Body of pancreas (tissue), 4 donors: Measurements from ENCODE around the gene TMEM170B.

Source experiments
- CTCF ChIP-seq, 7 experiments: fragments of 450-650 bp in 4 of 7; fragments of 200-600 bp in 3 of 7; sonication (generic) in 3 of 7; IDR thresholded peaks; one replicate each; pipeline ENCODE4 v1.5.1; 2016 to 2019; ENCODE audit warnings: antibody characterized with exemption in 7 of 7
- POLR2A ChIP-seq, 3 donors: fragments of 450-650 bp; IDR thresholded peaks; one replicate each; pipeline ENCODE4 v1.6.1; 2016; ENCODE audit warnings: antibody characterized with exemption in 3 of 3, mild to moderate bottlenecking in 2 of 3

DNA sequence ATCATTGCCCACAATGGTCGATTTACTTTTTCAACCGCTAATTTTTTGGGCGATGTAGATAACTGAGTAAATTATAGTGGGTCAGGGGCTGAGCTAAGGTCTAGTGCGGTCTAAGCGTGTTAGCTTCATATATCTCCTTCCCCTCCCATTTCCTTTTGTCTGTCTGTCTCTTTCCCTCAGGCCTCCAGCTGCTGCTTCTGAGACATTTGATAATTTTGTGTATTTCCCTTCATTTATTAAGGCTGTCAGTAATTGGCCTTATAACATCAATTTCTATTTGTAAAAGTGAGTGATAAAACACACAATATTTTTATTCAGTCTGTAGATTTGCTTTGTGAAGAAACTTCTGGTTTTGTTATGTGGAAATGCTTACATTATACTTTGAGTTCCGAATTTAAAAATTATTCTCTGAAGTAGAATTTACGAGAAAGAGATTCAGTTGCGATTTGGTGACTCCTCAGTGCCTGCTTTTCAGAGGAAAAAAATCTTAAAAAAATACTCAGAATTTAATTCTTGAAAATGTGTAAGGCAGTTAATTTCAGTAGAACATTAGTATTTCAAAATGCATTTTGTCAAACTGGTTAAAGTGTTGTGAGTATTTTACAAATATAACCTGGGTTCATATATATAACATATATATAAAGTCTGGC is 1.4 kb downstream of the TMEM170B start:
- no peak for TF ChIP-seq POLR2A (IDR thresholded peaks at IDR 0.05)
- no peak for TF ChIP-seq CTCF (IDR thresholded peaks at IDR 0.05)
